Tibial nerve (tissue), 4 donors: Measurements from ENCODE around the gene BLVRA.

Experiments
- CTCF ChIP-seq, 5 experiments: fragments of 200-600 bp in 3 of 5; fragments of 450-650 bp in 2 of 5; sonication (generic) in 3 of 5; IDR thresholded peaks; one replicate each; pipeline ENCODE4 v1.5.1; 2016 to 2019; ENCODE audit warnings: antibody characterized with exemption in 5 of 5, mild to moderate bottlenecking in 3 of 5, moderate library complexity in 2 of 5
- EP300 ChIP-seq, 2 donors: sonication (generic); formaldehyde crosslinking; IDR thresholded peaks; one replicate each; pipeline ENCODE4 v1.6.1; 2017; ENCODE audit warnings: antibody characterized with exemption in 2 of 2, mild to moderate bottlenecking in 1 of 2
- POLR2A ChIP-seq, 2 donors: fragments of 450-650 bp; IDR thresholded peaks; one replicate each; pipeline ENCODE4 v1.6.1; 2017; ENCODE audit warnings: antibody characterized with exemption in 2 of 2, mild to moderate bottlenecking in 2 of 2, moderate library complexity in 2 of 2

- TF ChIP-seq CTCF (IDR thresholded peaks at IDR 0.05) (no peak), POLR2A (IDR thresholded peaks at IDR 0.05) (no peak), EP300 (IDR thresholded peaks at IDR 0.05) (no peak)
Observed at GRCh38 chr7:43727003-43727402, 31.5 kb upstream of the BLVRA start.
